Measurements from ENCODE around the gene CCDC85B. TPM values are rescaled to one million over a fixed set of nuclear protein-coding genes. Genes with fewer than 3 reads are reported as not detected.

CCDC85B gene
- total RNA-seq, 1 donor from 2014 or later: 12.8 TPM

GRCh38 chr11:65856689-65857499 is 33.6 kb upstream of the CCDC85B start:
- H3K27ac Mint-ChIP-seq: peak overlapping the region; percentile 81
- DNase-seq (ENCODE audit: low spot score in 2 of 2, unreplicated experiment in 2 of 2): peak in 1 of 2 experiments; percentile 77
- TF ChIP-seq CTCF (IDR thresholded peaks at IDR 0.05; ENCODE audit: unreplicated experiment): no peak
- no peaks in the 10 kb centered on the region for H3K9me3 Mint-ChIP-seq
- peaks cover 31% of the 10 kb centered on the region for H3K36me3 Mint-ChIP-seq
- no peaks in the 10 kb centered on the region for H3K27me3 Mint-ChIP-seq (ENCODE audit: low read depth)
- H3K4me3 Mint-ChIP-seq: peak overlapping the region; percentile 79
- H3K4me1 Mint-ChIP-seq: peaks cover 36% of the 10 kb centered on the region

- peak in 1 of 2 experiments; percentile 64 for DNase-seq (ENCODE audit: low spot score in 2 of 2, unreplicated experiment in 2 of 2)
- no peak for TF ChIP-seq CTCF (IDR thresholded peaks at IDR 0.05; ENCODE audit: unreplicated experiment)
- Mint-ChIP-seq H3K4me3 (peak overlapping the region; percentile 79), H3K36me3 (peaks cover 28% of the 10 kb centered on the region), H3K9me3 (no peaks in the 10 kb centered on the region), H3K4me1 (peaks cover 37% of the 10 kb centered on the region), H3K27me3 (ENCODE audit: low read depth) (no peaks in the 10 kb centered on the region), H3K27ac (no peak overlapping the region)
These were observed 33.0 kb upstream of the CCDC85B start for GRCh38 chr11:65857500-65857852.

- peaks cover 41% of the 10 kb centered on the region for H3K4me1 Mint-ChIP-seq
- TF ChIP-seq CTCF (IDR thresholded peaks at IDR 0.05; ENCODE audit: unreplicated experiment): no peak
These were observed 32.4 kb upstream of the CCDC85B start, which contains the start of gene CFL1 for GRCh38 chr11:65857853-65858680. Gene CFL1 (minus strand): TSS chr11:65858180. CDS start chr11:65858099, 81 bp downstream.

GRCh38 chr11:65858681-65859087 is 31.8 kb upstream of the CCDC85B start:
- Mint-ChIP-seq H3K27me3 (ENCODE audit: low read depth) (no peaks in the 10 kb centered on the region), H3K9me3 (no peaks in the 10 kb centered on the region), H3K4me1 (peaks cover 41% of the 10 kb centered on the region), H3K27ac (peak overlapping the region; percentile 100), H3K36me3 (peaks cover 26% of the 10 kb centered on the region), H3K4me3 (peak overlapping the region; percentile 88)
- no peak for TF ChIP-seq CTCF (IDR thresholded peaks at IDR 0.05; ENCODE audit: unreplicated experiment)
- DNase-seq (ENCODE audit: low spot score in 2 of 2, unreplicated experiment in 2 of 2): no peak

More at GRCh38 chr11:65857853-65858680, 32.4 kb upstream of the CCDC85B start, which contains the start of gene CFL1:
- peak within 1 kb of the TSS; percentile 88 for H3K4me3 Mint-ChIP-seq
- peaks cover 31% of the 10 kb centered on the region for H3K36me3 Mint-ChIP-seq
- H3K27me3 Mint-ChIP-seq (ENCODE audit: low read depth): no peaks in the 10 kb centered on the region
- peak; percentile 92 to 97 for DNase-seq (ENCODE audit: low spot score in 2 of 2, unreplicated experiment in 2 of 2)
- H3K9me3 Mint-ChIP-seq: no peaks in the 10 kb centered on the region
- peak within 1 kb of the TSS; percentile 100 for H3K27ac Mint-ChIP-seq

- H3K27me3 Mint-ChIP-seq (ENCODE audit: low read depth): no peaks in the 10 kb centered on the region
- no peaks in the 10 kb centered on the region for H3K9me3 Mint-ChIP-seq
- peaks cover 22% of the 10 kb centered on the region for H3K36me3 Mint-ChIP-seq
These were observed 31.2 kb upstream of the CCDC85B start for GRCh38 chr11:65859095-65859811.

More at GRCh38 chr11:65859095-65859811, 31.2 kb upstream of the CCDC85B start:
- no peak for TF ChIP-seq CTCF (IDR thresholded peaks at IDR 0.05; ENCODE audit: unreplicated experiment)
- DNase-seq (ENCODE audit: low spot score in 2 of 2, unreplicated experiment in 2 of 2): peak; percentile 98
- Mint-ChIP-seq H3K4me3 (peak overlapping the region; percentile 88), H3K27ac (peak overlapping the region; percentile 100), H3K4me1 (peaks cover 41% of the 10 kb centered on the region)

Measured in mesothelial cell of epicardium (in vitro differentiated cells).